ENCODE results near the gene RHBDD2. TPM values are rescaled to one million over a fixed set of nuclear protein-coding genes. Genes with fewer than 3 reads are reported as not detected.
"Not testable (repeated sequence)": the region's sequence is repeated elsewhere in the genome, so short reads cannot be mapped to it uniquely, and the experiment has no call there.

The RHBDD2 gene
- total RNA-seq, 1 donor = 28.7 TPM

DNA sequence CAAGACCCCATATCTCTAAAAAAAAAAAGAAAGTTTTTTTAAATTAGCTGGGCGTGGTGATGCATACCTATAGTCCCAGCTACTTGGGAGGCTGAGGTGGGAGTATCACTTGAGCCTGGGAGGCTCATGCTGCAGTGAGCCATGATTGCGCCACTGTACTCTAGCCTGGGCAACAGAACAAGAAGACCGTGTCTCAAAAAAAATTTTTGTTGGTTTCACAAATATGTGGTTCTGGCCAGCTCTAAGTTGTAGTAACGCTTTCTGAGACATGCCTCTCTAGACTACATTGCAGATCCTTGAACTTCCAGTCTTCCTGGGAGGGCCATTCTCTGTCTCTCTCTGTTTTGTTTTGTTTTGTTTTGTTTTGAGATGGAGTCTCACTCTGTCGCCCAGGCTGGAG, 24.6 kb upstream of the RHBDD2 start:
- no peak for TF ChIP-seq CTCF (IDR thresholded peaks at IDR 0.05; ENCODE audit: insufficient read depth, low read length)
- H3K4me3 ChIP-seq (ENCODE audit: low read depth, low read length) = no peak overlapping the region
- peak; percentile 75 for DNase-seq (ENCODE audit: low read depth)

DNA sequence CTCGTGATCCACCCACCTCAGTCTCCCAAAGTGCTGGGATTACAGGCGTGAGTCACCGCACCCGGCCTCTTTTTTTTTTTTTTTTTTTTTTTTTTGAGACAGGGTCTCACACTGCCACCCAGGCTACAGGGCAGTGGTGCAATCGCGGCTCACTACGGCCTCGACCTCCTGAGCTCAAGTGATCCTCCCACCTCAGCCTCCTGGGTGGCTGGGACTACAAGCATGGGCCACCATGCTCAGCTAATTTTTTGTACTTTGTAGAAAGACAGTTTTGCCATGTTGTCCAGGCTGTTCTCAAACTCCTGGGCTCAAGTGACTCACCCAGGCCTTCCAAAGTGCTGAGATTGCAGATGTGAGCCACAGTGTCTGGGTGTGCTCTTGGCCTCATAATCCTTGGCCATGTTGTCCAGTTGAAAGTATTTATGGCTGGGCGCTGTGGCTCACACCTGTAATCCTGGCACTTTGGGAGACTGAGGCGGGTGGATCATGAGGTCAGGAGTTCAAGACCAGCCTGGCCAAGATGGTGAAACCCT, 24.0 kb upstream of the RHBDD2 start:
- H3K4me3 ChIP-seq (ENCODE audit: low read depth, low read length); DNase-seq (ENCODE audit: low read depth): not testable (repeated sequence)

GRCh38 chr7:75856536-75856935, 22.3 kb upstream of the RHBDD2 start:
- no peak for TF ChIP-seq CTCF (IDR thresholded peaks at IDR 0.05; ENCODE audit: insufficient read depth, low read length)
- no peak for DNase-seq (ENCODE audit: low read depth)
- H3K4me3 ChIP-seq (ENCODE audit: low read depth, low read length) = no peak overlapping the region

DNA sequence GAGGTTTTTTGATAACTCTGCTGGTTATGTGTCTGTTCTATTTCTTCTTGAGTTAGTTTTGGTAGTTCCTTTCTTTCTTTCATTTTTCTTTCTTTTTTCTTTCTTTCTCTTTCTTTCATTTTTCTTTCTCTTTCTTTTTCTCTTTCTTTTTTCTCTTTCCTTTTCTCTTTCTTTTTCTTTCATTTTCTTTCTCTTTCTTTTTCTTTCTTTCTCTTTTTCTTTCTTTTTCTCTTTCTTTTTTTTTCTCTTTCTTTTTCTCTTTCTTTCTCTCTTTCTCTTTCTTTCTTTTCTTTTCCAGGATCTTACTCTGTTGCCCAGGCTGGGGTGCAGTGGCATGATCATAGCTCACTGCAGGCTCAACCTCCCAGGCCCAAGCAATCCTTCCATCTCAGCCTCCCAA, 20.4 kb upstream of the RHBDD2 start:
- H3K4me3 ChIP-seq (ENCODE audit: low read depth, low read length) = no peak overlapping the region
- no peak for DNase-seq (ENCODE audit: low read depth)
- TF ChIP-seq CTCF (IDR thresholded peaks at IDR 0.05; ENCODE audit: insufficient read depth, low read length) = no peak

DNA sequence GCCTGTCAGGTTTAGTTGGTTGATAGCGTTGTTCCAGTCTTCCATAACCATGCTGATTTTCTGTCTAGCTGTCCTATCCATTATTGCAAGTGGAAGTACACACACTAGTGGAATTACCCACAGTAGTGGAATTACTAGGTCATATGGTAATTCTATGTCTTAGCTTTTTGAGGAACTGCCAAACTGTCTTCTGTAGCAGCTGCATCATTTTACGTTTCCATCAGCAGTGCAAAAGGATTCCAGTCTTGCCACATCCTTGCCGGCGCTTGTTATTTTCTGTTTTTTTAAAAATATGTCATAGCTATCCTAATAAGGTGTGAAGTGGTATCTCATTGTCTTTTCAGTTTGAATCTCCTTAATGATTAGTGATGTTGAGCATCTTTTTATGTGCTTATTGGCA, 17.2 kb upstream of the RHBDD2 start:
- DNase-seq (ENCODE audit: low read depth) = peak; percentile 69
- no peak for TF ChIP-seq CTCF (IDR thresholded peaks at IDR 0.05; ENCODE audit: insufficient read depth, low read length)
- H3K4me3 ChIP-seq (ENCODE audit: low read depth, low read length) = no peak overlapping the region

DNA sequence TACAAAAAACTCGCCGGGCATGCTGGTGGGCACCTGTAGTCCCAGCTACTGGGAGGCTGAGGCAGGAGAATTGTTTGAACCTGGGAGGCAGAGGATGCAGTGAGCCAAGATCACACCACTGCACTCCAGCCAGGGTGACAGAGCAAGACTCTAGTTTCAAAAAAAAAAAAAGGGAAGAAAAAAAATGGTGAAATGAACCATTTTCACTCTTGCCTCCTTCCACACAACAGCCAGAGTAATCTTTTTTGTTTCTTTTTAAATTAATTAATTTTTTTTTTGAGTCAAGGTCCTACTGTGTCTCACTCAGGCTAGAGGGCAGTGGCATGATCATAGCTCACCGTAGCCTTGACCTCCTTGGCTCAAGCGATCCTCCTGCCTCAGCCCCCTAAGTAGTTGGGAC, 14.6 kb upstream of the RHBDD2 start:
- H3K4me3 ChIP-seq (ENCODE audit: low read depth, low read length); DNase-seq (ENCODE audit: low read depth): not testable (repeated sequence)

GRCh38 chr7:75866114-75866488, 12.7 kb upstream of the RHBDD2 start:
- no peak overlapping the region for H3K4me3 ChIP-seq (ENCODE audit: low read depth, low read length)
- DNase-seq (ENCODE audit: low read depth) = no peak
- TF ChIP-seq CTCF (IDR thresholded peaks at IDR 0.05; ENCODE audit: insufficient read depth, low read length) = no peak

GRCh38 chr7:75866489-75867389, 12.1 kb upstream of the RHBDD2 start:
- DNase-seq (ENCODE audit: low read depth) = peak; percentile 68
- peak; percentile 98 for TF ChIP-seq CTCF (IDR thresholded peaks at IDR 0.05; ENCODE audit: insufficient read depth, low read length)
- H3K4me3 ChIP-seq (ENCODE audit: low read depth, low read length) = no peak overlapping the region

All from fibroblast of the aortic adventitia (primary cell).